Natural killer cell treated with Interleukin-12 subunit alpha and Interleukin-12 subunit beta and Interleukin-15 and Interleukin-18, amount 100 ng/mL, for 72 hours (primary cell): ENCODE results near the gene MROH2B. TPM values are rescaled to one million over a fixed set of nuclear protein-coding genes. Genes with fewer than 3 reads are reported as not detected.

Experiments used
- ATAC-seq, 2 donors: fragments of 150-1000 bp; cut with Tn5 transposase in 1 of 2; sonication (Bioruptor Pico), chemical (Tn5 transposase) in 1 of 2; 2 replicates each; pipeline ENCODE4 v1.10.0; 2021
- DNase-seq: peaks from one replicate; pipeline ENCODE4 v3.0.0; 2022; ENCODE audit warnings: low spot score
- H3K27ac Mint-ChIP-seq, 2 donors: 1 replicate in 1 of 2; 2 replicates in 1 of 2; pipeline ENCODE4 v1.8.0; 2022; ENCODE audit warnings: mixed read lengths in 2 of 2, mild to moderate bottlenecking in 1 of 2, moderate library complexity in 1 of 2
- H3K27me3 Mint-ChIP-seq, 2 donors: 1 replicate in 1 of 2; 2 replicates in 1 of 2; pipeline ENCODE4 v1.8.0; 2022; ENCODE audit warnings: mixed read lengths in 2 of 2
- H3K36me3 Mint-ChIP-seq: one replicate; pipeline ENCODE4 v1.8.0; 2022; ENCODE audit warnings: mixed read lengths
- H3K4me1 Mint-ChIP-seq, 2 donors: 1 replicate in 1 of 2; 2 replicates in 1 of 2; pipeline ENCODE4 v1.8.0; 2022; ENCODE audit warnings: low read depth in 2 of 2, mixed read lengths in 2 of 2, mild to moderate bottlenecking in 1 of 2
- H3K4me3 Mint-ChIP-seq: one replicate; pipeline ENCODE4 v1.8.0; 2022; ENCODE audit warnings: mixed read lengths
- H3K9me3 Mint-ChIP-seq: 2 replicates; pipeline ENCODE4 v1.8.0; 2022; ENCODE audit warnings: mixed read lengths
- total RNA-seq, 2 donors: library from RNA; stranded (reverse); gene quantifications; one replicate each; pipeline ENCODE4 v1.2.3, GENCODE V29; 2022

Gene MROH2B
- total RNA-seq, 2 donors from 2014 or later = not detected

DNA sequence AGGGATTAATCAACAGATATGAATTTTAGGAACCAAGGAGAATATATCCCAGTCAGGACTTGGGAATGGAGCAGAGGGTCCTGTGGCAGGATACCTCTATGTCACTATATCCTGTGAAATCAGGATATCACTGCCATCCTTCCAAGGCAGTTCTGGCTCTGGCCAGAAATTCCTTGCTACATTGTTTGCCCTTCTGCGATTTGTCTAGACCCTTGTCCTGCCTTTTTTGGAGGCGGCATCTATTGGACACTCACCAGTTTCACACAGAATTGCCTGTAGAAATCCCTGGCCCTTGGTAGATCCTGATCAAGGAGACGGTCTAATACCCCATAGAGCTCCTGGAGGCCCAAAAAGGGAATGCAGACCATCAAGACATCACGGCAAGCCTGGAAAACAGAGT, 71.2 kb downstream of the MROH2B start:
- peaks cover 2 to 11% of the 10 kb centered on the region in 2 donors for H3K27me3 Mint-ChIP-seq
- no peaks in the 10 kb centered on the region for H3K36me3 Mint-ChIP-seq
- H3K9me3 Mint-ChIP-seq = no peaks in the 10 kb centered on the region
- no peak for ATAC-seq
- H3K4me1 Mint-ChIP-seq = no peaks in the 10 kb centered on the region
- no peak overlapping the region for H3K27ac Mint-ChIP-seq
- no peak overlapping the region for H3K4me3 Mint-ChIP-seq
- no peak for DNase-seq

- ATAC-seq = no peak
- Mint-ChIP-seq H3K4me3 (no peak overlapping the region), H3K27ac (no peak overlapping the region)
Measured at GRCh38 chr5:40999142-40999541, 72.0 kb downstream of the MROH2B start.

GRCh38 chr5:40995801-40996586, 75.1 kb downstream of the MROH2B start:
- no peaks in the 10 kb centered on the region for H3K36me3 Mint-ChIP-seq
- no peaks in the 10 kb centered on the region for H3K9me3 Mint-ChIP-seq
- DNase-seq (no peak), ATAC-seq (no peak)
- no peak overlapping the region for H3K4me3 Mint-ChIP-seq
- H3K27me3 Mint-ChIP-seq = peaks cover 2 to 20% of the 10 kb centered on the region in 2 donors
- no peaks in the 10 kb centered on the region for H3K4me1 Mint-ChIP-seq
- no peak overlapping the region for H3K27ac Mint-ChIP-seq

More at GRCh38 chr5:40999142-40999541, 72.0 kb downstream of the MROH2B start:
- Mint-ChIP-seq H3K9me3 (no peaks in the 10 kb centered on the region), H3K36me3 (no peaks in the 10 kb centered on the region), H3K4me1 (no peaks in the 10 kb centered on the region), H3K27me3 (peaks cover 2 to 11% of the 10 kb centered on the region in 2 donors)
- no peak for DNase-seq

- no peaks in the 10 kb centered on the region for H3K4me1 Mint-ChIP-seq
- H3K27ac Mint-ChIP-seq = no peak overlapping the region
Measured at GRCh38 chr5:40991981-40992559, 79.1 kb downstream of the MROH2B start.

GRCh38 chr5:40991168-40991980, 79.8 kb downstream of the MROH2B start:
- ATAC-seq = no peak
- Mint-ChIP-seq H3K4me1 (no peaks in the 10 kb centered on the region), H3K36me3 (no peaks in the 10 kb centered on the region)

More at GRCh38 chr5:40991981-40992559, 79.1 kb downstream of the MROH2B start:
- DNase-seq (no peak), ATAC-seq (no peak)
- Mint-ChIP-seq H3K9me3 (peaks cover 3% of the 10 kb centered on the region), H3K36me3 (no peaks in the 10 kb centered on the region), H3K27me3 (peaks cover 0 to 9% of the 10 kb centered on the region in 2 donors), H3K4me3 (no peak overlapping the region)

GRCh38 chr5:40988746-40989510, 82.2 kb downstream of the MROH2B start:
- Mint-ChIP-seq H3K36me3 (no peaks in the 10 kb centered on the region), H3K4me3 (no peak overlapping the region), H3K27me3 (peaks cover 3 to 8% of the 10 kb centered on the region in 2 donors), H3K9me3 (peaks cover 3% of the 10 kb centered on the region), H3K4me1 (no peaks in the 10 kb centered on the region), H3K27ac (no peak overlapping the region)
- DNase-seq = no peak
- ATAC-seq = no peak

More at GRCh38 chr5:40991168-40991980, 79.8 kb downstream of the MROH2B start:
- DNase-seq = no peak
- no peak overlapping the region for H3K4me3 Mint-ChIP-seq
- H3K9me3 Mint-ChIP-seq = peaks cover 3% of the 10 kb centered on the region
- H3K27me3 Mint-ChIP-seq = peaks cover 0 to 9% of the 10 kb centered on the region in 2 donors
- no peak overlapping the region for H3K27ac Mint-ChIP-seq

GRCh38 chr5:40987349-40987748, 83.8 kb downstream of the MROH2B start:
- no peak overlapping the region for H3K4me3 Mint-ChIP-seq
- H3K27ac Mint-ChIP-seq = no peak overlapping the region
- peaks cover 6% of the 10 kb centered on the region for H3K9me3 Mint-ChIP-seq
- DNase-seq = no peak
- peaks cover 3 to 10% of the 10 kb centered on the region in 2 donors for H3K27me3 Mint-ChIP-seq
- no peaks in the 10 kb centered on the region for H3K36me3 Mint-ChIP-seq
- no peaks in the 10 kb centered on the region for H3K4me1 Mint-ChIP-seq
- no peak for ATAC-seq

DNA sequence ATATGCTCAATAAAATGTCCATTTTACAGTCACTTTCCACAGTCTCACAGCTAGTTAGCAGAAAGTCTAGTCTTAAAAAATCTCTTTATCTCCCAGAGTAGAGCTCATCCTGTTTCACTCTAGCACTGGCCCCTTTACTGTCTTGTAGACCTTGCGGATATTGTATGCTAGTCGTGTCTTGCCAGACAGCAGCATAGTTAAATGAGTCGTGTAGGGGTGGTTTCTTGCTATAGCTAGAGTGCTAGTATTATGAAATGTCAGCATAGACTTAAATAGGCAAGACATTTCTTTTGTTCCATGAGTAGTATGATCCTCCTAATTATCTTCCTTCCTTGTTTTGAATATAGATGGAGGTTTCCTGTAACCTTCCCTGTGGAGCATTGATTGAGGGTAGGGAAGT, 84.5 kb downstream of the MROH2B start:
- Mint-ChIP-seq H3K4me1 (no peaks in the 10 kb centered on the region), H3K9me3 (peaks cover 6% of the 10 kb centered on the region), H3K36me3 (no peaks in the 10 kb centered on the region), H3K4me3 (no peak overlapping the region), H3K27ac (no peak overlapping the region), H3K27me3 (peaks cover 4 to 10% of the 10 kb centered on the region in 2 donors)
- ATAC-seq (no peak), DNase-seq (no peak)

DNA sequence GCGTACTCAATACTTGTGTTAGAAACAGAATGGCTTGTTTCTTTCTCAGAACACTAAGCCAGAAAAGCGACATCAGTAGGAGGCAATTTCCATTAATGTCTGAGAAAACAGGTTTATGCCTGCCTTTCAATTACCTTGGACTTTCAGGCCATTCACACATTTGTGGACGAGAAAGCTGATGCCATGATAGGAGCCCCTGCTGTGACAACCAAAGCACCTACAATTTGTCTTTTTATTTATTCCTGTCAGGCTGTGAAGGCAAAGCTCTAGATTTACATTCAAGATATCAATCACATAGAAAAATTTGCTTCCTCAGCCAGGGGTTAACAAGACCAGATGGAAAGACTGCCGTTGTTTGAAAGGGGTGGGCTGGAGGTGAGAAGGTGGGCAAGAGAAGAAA, 85.6 kb downstream of the MROH2B start:
- Mint-ChIP-seq H3K27ac (no peak overlapping the region), H3K9me3 (peaks cover 6% of the 10 kb centered on the region), H3K4me1 (no peaks in the 10 kb centered on the region), H3K36me3 (no peaks in the 10 kb centered on the region), H3K4me3 (no peak overlapping the region), H3K27me3 (peaks cover 6 to 17% of the 10 kb centered on the region in 2 donors)
- DNase-seq = no peak
- ATAC-seq = no peak

- Mint-ChIP-seq H3K27ac (no peak overlapping the region), H3K9me3 (peaks cover 6% of the 10 kb centered on the region), H3K36me3 (no peaks in the 10 kb centered on the region)
Measured at GRCh38 chr5:40984884-40985283, 86.3 kb downstream of the MROH2B start.

GRCh38 chr5:40983781-40984180, 87.4 kb downstream of the MROH2B start:
- Mint-ChIP-seq H3K4me1 (no peaks in the 10 kb centered on the region), H3K36me3 (no peaks in the 10 kb centered on the region), H3K4me3 (no peak overlapping the region), H3K27me3 (peaks cover 6 to 17% of the 10 kb centered on the region in 2 donors), H3K9me3 (peaks cover 6% of the 10 kb centered on the region), H3K27ac (no peak overlapping the region)
- DNase-seq = no peak
- no peak for ATAC-seq

More at GRCh38 chr5:40984884-40985283, 86.3 kb downstream of the MROH2B start:
- H3K27me3 Mint-ChIP-seq = peaks cover 6 to 17% of the 10 kb centered on the region in 2 donors
- ATAC-seq = no peak
- H3K4me1 Mint-ChIP-seq = no peaks in the 10 kb centered on the region
- no peak overlapping the region for H3K4me3 Mint-ChIP-seq
- DNase-seq = no peak

GRCh38 chr5:40981420-40981819, 89.7 kb downstream of the MROH2B start:
- Mint-ChIP-seq H3K4me1 (no peaks in the 10 kb centered on the region), H3K36me3 (no peaks in the 10 kb centered on the region), H3K4me3 (no peak overlapping the region), H3K9me3 (peaks cover 3% of the 10 kb centered on the region), H3K27me3 (peaks cover 6 to 27% of the 10 kb centered on the region in 2 donors), H3K27ac (no peak overlapping the region)
- ATAC-seq (no peak), DNase-seq (no peak)

DNA sequence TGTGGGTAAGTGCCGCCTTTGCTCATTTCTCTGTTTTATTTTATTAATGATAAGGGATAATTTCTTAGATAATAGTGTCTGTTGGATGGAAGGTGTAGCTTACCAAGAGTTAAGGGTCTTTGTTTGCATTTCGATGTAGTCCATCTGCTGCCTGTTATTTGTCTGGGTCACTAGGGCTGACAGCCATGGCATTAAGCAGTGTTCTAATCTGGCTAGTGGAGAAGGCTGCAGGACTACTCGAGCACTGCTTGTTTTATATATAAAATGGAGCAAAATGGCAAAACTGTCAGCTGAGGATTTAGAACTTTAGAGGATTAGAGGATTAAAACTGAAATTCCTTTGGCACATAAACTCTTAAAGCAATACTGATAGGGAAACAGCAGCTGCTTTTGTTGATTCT, 94.3 kb downstream of the MROH2B start:
- DNase-seq (no peak), ATAC-seq (no peak)
- Mint-ChIP-seq H3K4me3 (no peak overlapping the region), H3K27ac (no peak overlapping the region), H3K27me3 (peaks cover 3 to 19% of the 10 kb centered on the region in 2 donors), H3K4me1 (no peaks in the 10 kb centered on the region), H3K9me3 (no peaks in the 10 kb centered on the region), H3K36me3 (no peaks in the 10 kb centered on the region)
